HCT116 (cell line): ENCODE data around the gene SLC2A5. TPM values are rescaled to one million over a fixed set of nuclear protein-coding genes. Genes with fewer than 3 reads are reported as not detected.

Source experiments
- ATAC-seq: fragments of 200-7000 bp; cut with Tn5 transposase; 2 replicates; pipeline ENCODE4 v1.9.1; 2020; ENCODE audit warnings: mild to moderate bottlenecking, moderate library complexity
- BruUV-seq: library from RNA; stranded (reverse); fragments of 400-500 nt; replicated peaks from 2 replicates; lab custom pipeline; 2021; lab: Mats Ljungman, UMichigan
- CTCF ChIA-PET: fragments of 300-600 bp; sonication (Branson Sonifier 250); formaldehyde crosslinking; loops from one replicate; lab custom pipeline; 2021; ENCODE audit warnings: antibody characterized with exemption; lab: Charles Lee
- POLR2A ChIA-PET: fragments of 300-600, 350-600 bp; sonication (Branson Sonifier 250); formaldehyde crosslinking; loops from one replicate; lab custom pipeline; 2021; ENCODE audit warnings: antibody characterized with exemption; lab: Charles Lee
- RAD21 ChIA-PET, 2 experiments: fragments of 300-600 bp; sonication (Branson Sonifier 250); formaldehyde crosslinking; loops; one replicate each; lab custom pipeline; 2023; ENCODE audit warnings: low total read pairs in 2 of 2; ENCODE audit not compliant: uncharacterized antibody in 2 of 2, unreplicated experiment in 2 of 2, low non-redundant PET in 1 of 2; lab: Charles Lee
- DNase-seq: peaks from one replicate; pipeline ENCODE4 v3.0.0-alpha.2; 2010; ENCODE audit warnings: low read depth, low spot score
- H2AFZ ChIP-seq: fragments of 200-600 bp; shearing (Covaris generic), sonication (generic); 2 replicates; pipeline ENCODE4 v1.6.1; 2017; ENCODE audit warnings: low read depth, mixed run types, mixed read lengths, antibody characterized with exemption, low read length; ENCODE audit not compliant: poor library complexity, severe bottlenecking
- H3K27ac ChIP-seq: 2 replicates; pipeline ENCODE4 v1.5.1; 2012; ENCODE audit warnings: low read depth, low read length
- H3K27me3 ChIP-seq: fragments of 200-600 bp; sonication (generic); 2 replicates; pipeline ENCODE4 v1.6.1; 2016; ENCODE audit warnings: mixed run types, low read length, mixed read lengths; ENCODE audit not compliant: insufficient read depth
- H3K36me3 ChIP-seq, 2 experiments: fragments of 200-500 bp in 1 of 2; fragments of 200-600 bp in 1 of 2; sonication (Bioruptor generic) in 1 of 2; sonication (generic) in 1 of 2; 2 replicates each; pipeline versions ENCODE4 v1.5.1 to v1.6.1; 2014 to 2016; ENCODE audit warnings: low read length in 2 of 2, inconsistent platforms in 1 of 2, mixed read lengths in 1 of 2, mixed run types in 1 of 2; ENCODE audit not compliant: insufficient read depth in 2 of 2, control insufficient read depth in 1 of 2
- H3K4me1 ChIP-seq, 2 experiments: fragments of 200-600 bp in 1 of 2; sonication (generic) in 1 of 2; 2 replicates each; pipeline versions ENCODE4 v1.5.1 to v1.6.1; 2012 to 2017; ENCODE audit warnings: low read length in 2 of 2, inconsistent platforms in 1 of 2, mild to moderate bottlenecking in 1 of 2, mixed read lengths in 1 of 2, mixed run types in 1 of 2, moderate library complexity in 1 of 2; ENCODE audit not compliant: insufficient read depth in 2 of 2, control insufficient read depth in 1 of 2
- H3K4me2 ChIP-seq: fragments of 200-600 bp; sonication (generic); 2 replicates; pipeline ENCODE4 v1.6.1; 2017; ENCODE audit warnings: mixed run types, low read length, mixed read lengths
- H3K4me3 ChIP-seq, 2 experiments: fragments of 200-600 bp in 1 of 2; sonication (generic) in 1 of 2; replicated peaks in 1 of 2; 2 replicates each; pipeline ENCODE4 v1.5.1; 2011 to 2016; ENCODE audit warnings: low read length in 2 of 2, control low read depth in 1 of 2, low read depth in 1 of 2, mild to moderate bottlenecking in 1 of 2, mixed read lengths in 1 of 2, mixed run types in 1 of 2
- H3K79me2 ChIP-seq: fragments of 200-600 bp; sonication (generic); 2 replicates; pipeline ENCODE4 v1.6.1; 2017; ENCODE audit warnings: mild to moderate bottlenecking, mixed run types, low read length, moderate library complexity, mixed read lengths; ENCODE audit not compliant: insufficient read depth
- H3K9ac ChIP-seq: fragments of 200-600 bp; sonication (generic); 2 replicates; pipeline ENCODE4 v1.6.1; 2016; ENCODE audit warnings: low read length, mixed read lengths
- H3K9me2 ChIP-seq: fragments of 200-600 bp; sonication (generic), shearing (Covaris generic); 2 replicates; pipeline ENCODE4 v1.6.1; 2017; ENCODE audit warnings: mixed run types, mild to moderate bottlenecking, moderate library complexity; ENCODE audit not compliant: insufficient read depth
- H3K9me3 ChIP-seq, 2 experiments: fragments of 200-500 bp in 1 of 2; fragments of 200-600 bp in 1 of 2; sonication (Bioruptor generic) in 1 of 2; sonication (generic) in 1 of 2; 2 replicates each; pipeline ENCODE4 v1.6.1; 2014 to 2017; ENCODE audit warnings: low read length in 2 of 2, mixed read lengths in 2 of 2, inconsistent platforms in 1 of 2, low read depth in 1 of 2, mild to moderate bottlenecking in 1 of 2, mixed run types in 1 of 2, moderate library complexity in 1 of 2; ENCODE audit not compliant: control insufficient read depth in 1 of 2, insufficient read depth in 1 of 2
- H4K20me1 ChIP-seq: fragments of 200-600 bp; sonication (generic), shearing (Covaris generic); 2 replicates; pipeline ENCODE4 v1.6.1; 2017; ENCODE audit warnings: mixed run types, mild to moderate bottlenecking, moderate library complexity; ENCODE audit not compliant: insufficient read depth
- CBX3 ChIP-seq: IDR thresholded peaks from 2 replicates; pipeline ENCODE4 v1.6.1; 2012; ENCODE audit warnings: low read depth
- CTCF ChIP-seq, 3 experiments: fragments of 200-600 bp in 1 of 3; sonication (generic) in 1 of 3; IDR thresholded peaks in 2 of 3; conservative IDR thresholded peaks in 1 of 3; 2 replicates each; pipeline ENCODE4 v1.5.1; 2012 to 2017; ENCODE audit warnings: low read depth in 2 of 3, low read length in 2 of 3, antibody characterized with exemption in 1 of 3, borderline replicate concordance in 1 of 3, control low read depth in 1 of 3, mild to moderate bottlenecking in 1 of 3, mixed read lengths in 1 of 3, mixed run types in 1 of 3, moderate library complexity in 1 of 3; ENCODE audit not compliant: insufficient read depth in 1 of 3
- EZH2 ChIP-seq: fragments of 200-600 bp; sonication (generic); IDR thresholded peaks from 2 replicates; pipeline ENCODE4 v1.6.1; 2017; ENCODE audit warnings: antibody characterized with exemption, mixed run types
- EZH2phosphoT487 ChIP-seq: fragments of 200-600 bp; IDR thresholded peaks from 2 replicates; pipeline ENCODE4 v1.6.1; 2018; ENCODE audit warnings: antibody characterized with exemption, borderline replicate concordance
- JUND ChIP-seq: IDR thresholded peaks from 2 replicates; pipeline ENCODE4 v1.6.1; 2012
- MAX ChIP-seq: IDR thresholded peaks from 2 replicates; pipeline ENCODE4 v1.6.1; 2012
- POLR2AphosphoS5 ChIP-seq: IDR thresholded peaks from 2 replicates; pipeline ENCODE4 v1.6.1; 2011; ENCODE audit warnings: mild to moderate bottlenecking, low read depth, low read length, moderate library complexity
- RAD21 ChIP-seq: IDR thresholded peaks from 2 replicates; pipeline ENCODE4 v1.6.1; 2012; ENCODE audit warnings: low read depth, mild to moderate bottlenecking
- SP1 ChIP-seq: IDR thresholded peaks from 2 replicates; pipeline ENCODE4 v1.6.1; 2012; ENCODE audit warnings: low read depth
- TCF7L2 ChIP-seq: IDR thresholded peaks from 2 replicates; pipeline ENCODE4 v1.7.0; 2011; ENCODE audit warnings: borderline replicate concordance, inconsistent platforms; ENCODE audit not compliant: insufficient read depth, insufficient read length; ENCODE audit errors: extremely low read depth
- ZBTB33 ChIP-seq: IDR thresholded peaks from 2 replicates; pipeline ENCODE4 v1.6.1; 2011; ENCODE audit warnings: mild to moderate bottlenecking, low read length, moderate library complexity; ENCODE audit not compliant: insufficient replicate concordance; ENCODE audit errors: extremely low read depth
- ZFX ChIP-seq: fragments of 450-650 bp; IDR thresholded peaks from 2 replicates; pipeline ENCODE4 v1.6.1; 2017
- intact Hi-C: fragments of 100-400 bp; cut with micrococcal nuclease; formaldehyde crosslinking; loops from 2 replicates; pipeline ENCODE4 v1.10.0; 2022
- total RNA-seq: library from RNA; stranded (reverse); gene quantifications from one replicate; pipeline ENCODE4 v1.2.1, GENCODE V29; 2021; ENCODE audit not compliant: unreplicated experiment

The SLC2A5 gene
- total RNA-seq, 1 experiment from 2014 or later = not detected

GRCh38 chr1:8987881-8988617 is 81.4 kb downstream of the SLC2A5 start:
- POLR2A ChIA-PET = no interaction called here
- intact Hi-C loops = loop anchor here (1.0 to 5.0 kb wide), 2 partner anchors 70 to 116 kb away; no protein-coding TSS in a partner anchor

More at GRCh38 chr1:8987881-8988617, 81.4 kb downstream of the SLC2A5 start:
- Histone ChIP-seq H3K4me3 (no peak overlapping the region), H3K4me2 (no peak overlapping the region), H3K9ac (no peak overlapping the region), H3K27me3 (no peaks in the 10 kb centered on the region), H4K20me1 (no peaks in the 10 kb centered on the region), H3K9me2 (no peaks in the 10 kb centered on the region), H3K36me3 (no peaks in the 10 kb centered on the region), H3K9me3 (no peaks in the 10 kb centered on the region), H3K4me1 (peaks cover 13 to 35% of the 10 kb centered on the region in 2 experiments), H2AFZ (peak overlapping the region; percentile 82), H3K79me2 (no peaks in the 10 kb centered on the region), H3K27ac (no peak overlapping the region)
- DNase-seq = no peak
- RAD21 ChIA-PET = interaction anchor here (0.6 to 1.1 kb wide), 2 partner anchors 16 to 139 kb away, joined by 3 read pairs; no protein-coding TSS in a partner anchor
- peak; percentile 82 for ATAC-seq
- no peak for TF ChIP-seq JUND
- peak; percentile 85 for TF ChIP-seq RAD21
- no peak for TF ChIP-seq ZFX
- no peak for TF ChIP-seq SP1
- peak; percentile 81 to 98 (median 91) for TF ChIP-seq CTCF (IDR thresholded peaks at IDR 0.05 in 2 of 3, conservative IDR thresholded peaks at IDR 0.05 in 1 of 3; ENCODE audit: borderline replicate concordance in 1 of 3, insufficient read depth in 1 of 3, low read depth in 2 of 3, low read length in 2 of 3)
- no peak for TF ChIP-seq EZH2phosphoT487
- no peak for TF ChIP-seq TCF7L2
- no peak for TF ChIP-seq MAX
- no peak for TF ChIP-seq ZBTB33
- TF ChIP-seq POLR2AphosphoS5 = no peak
- TF ChIP-seq CBX3 = no peak
- no peak for TF ChIP-seq EZH2
- no TSS peak for BruUV-seq
- CTCF ChIA-PET = interaction anchor here (1.0 to 3.3 kb wide), 4 partner anchors 17 to 73 kb away, joined by 3 to 16 read pairs (median 10); no protein-coding TSS in a partner anchor
